Esophagus (tissue), 2 donors: Measurements from ENCODE around the gene SBSN. TPM values are rescaled to one million over a fixed set of nuclear protein-coding genes. Genes with fewer than 3 reads are reported as not detected.

Source experiments
- H3K27ac ChIP-seq, 2 donors: one replicate each; pipeline ENCODE4 v1.5.1; 2013; ENCODE audit warnings: low read depth in 2 of 2, mild to moderate bottlenecking in 2 of 2, inconsistent platforms in 1 of 2, low read length in 1 of 2, moderate library complexity in 1 of 2
- H3K27me3 ChIP-seq, 2 donors: one replicate each; pipeline ENCODE4 v1.6.1; 2013; ENCODE audit warnings: low read length in 2 of 2, control low read depth in 1 of 2, mild to moderate bottlenecking in 1 of 2; ENCODE audit not compliant: insufficient read depth in 2 of 2, control insufficient read depth in 1 of 2
- H3K36me3 ChIP-seq, 2 donors: one replicate each; pipeline ENCODE4 v1.6.1; 2013; ENCODE audit warnings: low read length in 1 of 2; ENCODE audit not compliant: control insufficient read depth in 2 of 2, insufficient read depth in 2 of 2
- H3K4me1 ChIP-seq, 2 donors: one replicate each; pipeline ENCODE4 v1.6.1; 2013; ENCODE audit warnings: low read length in 1 of 2; ENCODE audit not compliant: control insufficient read depth in 2 of 2, insufficient read depth in 2 of 2
- H3K4me3 ChIP-seq, 2 donors: one replicate each; pipeline ENCODE4 v1.5.1; 2013; ENCODE audit warnings: low read length in 2 of 2, mild to moderate bottlenecking in 2 of 2, low read depth in 1 of 2, moderate library complexity in 1 of 2
- H3K9me3 ChIP-seq, 2 donors: one replicate each; pipeline ENCODE4 v1.6.1; 2013; ENCODE audit warnings: mild to moderate bottlenecking in 2 of 2, low read depth in 1 of 2, low read length in 1 of 2, moderate library complexity in 1 of 2; ENCODE audit not compliant: control insufficient read depth in 2 of 2, insufficient read depth in 1 of 2
- WGBS, 2 donors: extraction: QIAGEN DNeasy Blood & Tissue Kit; methylation state at CpG; one replicate each; pipeline ENCODE4 v1.1.7; 2013; 5-methylcytosine and 5-hydroxymethylcytosine counted together
- polyA plus RNA-seq, 2 donors: library from polyadenylated mRNA; stranded (reverse); fragments of 200-250 nt; gene quantifications; one replicate each; pipeline ENCODE4 v1.2.3, GENCODE V29; 2013
- donor health status: healthy with polysubstance abuse.
- donor health status: Bipolar disorder and iron deficiency.

SBSN gene
- polyA plus RNA-seq, 2 donors, result 453 to 1,191 TPM

GRCh38 chr19:35545855-35546381 is 17.8 kb upstream of the SBSN start:
- 1 to 2% methylated on average over 27 of the region's 27 CpGs for WGBS, 2 donors
- Histone ChIP-seq H3K27ac (peak overlapping the region; percentile 71 to 85), H3K27me3 (no peaks in the 10 kb centered on the region), H3K4me3 (peak overlapping the region; percentile 68 to 77), H3K36me3 (peaks cover 0 to 15% of the 10 kb centered on the region in 2 donors), H3K9me3 (no peaks in the 10 kb centered on the region), H3K4me1 (peaks cover 6 to 13% of the 10 kb centered on the region in 2 donors)

GRCh38 chr19:35545001-35545854 is 17.1 kb upstream of the SBSN start, which contains the start of gene TMEM147:
Gene TMEM147, plus strand, starts transcription at chr19:35545626. Its CDS starts 114 bp downstream, at chr19:35545740.
- Histone ChIP-seq H3K4me1 (peaks cover 6 to 13% of the 10 kb centered on the region in 2 donors), H3K4me3 (peak within 1 kb of the TSS; percentile 68 to 77), H3K27ac (peak within 1 kb of the TSS; percentile 71 to 85), H3K9me3 (no peaks in the 10 kb centered on the region), H3K27me3 (no peaks in the 10 kb centered on the region), H3K36me3 (peaks cover 0 to 13% of the 10 kb centered on the region in 2 donors)
- 0 to 1% methylated on average over 80 to 85 of the region's 85 CpGs for WGBS, 2 donors

DNA sequence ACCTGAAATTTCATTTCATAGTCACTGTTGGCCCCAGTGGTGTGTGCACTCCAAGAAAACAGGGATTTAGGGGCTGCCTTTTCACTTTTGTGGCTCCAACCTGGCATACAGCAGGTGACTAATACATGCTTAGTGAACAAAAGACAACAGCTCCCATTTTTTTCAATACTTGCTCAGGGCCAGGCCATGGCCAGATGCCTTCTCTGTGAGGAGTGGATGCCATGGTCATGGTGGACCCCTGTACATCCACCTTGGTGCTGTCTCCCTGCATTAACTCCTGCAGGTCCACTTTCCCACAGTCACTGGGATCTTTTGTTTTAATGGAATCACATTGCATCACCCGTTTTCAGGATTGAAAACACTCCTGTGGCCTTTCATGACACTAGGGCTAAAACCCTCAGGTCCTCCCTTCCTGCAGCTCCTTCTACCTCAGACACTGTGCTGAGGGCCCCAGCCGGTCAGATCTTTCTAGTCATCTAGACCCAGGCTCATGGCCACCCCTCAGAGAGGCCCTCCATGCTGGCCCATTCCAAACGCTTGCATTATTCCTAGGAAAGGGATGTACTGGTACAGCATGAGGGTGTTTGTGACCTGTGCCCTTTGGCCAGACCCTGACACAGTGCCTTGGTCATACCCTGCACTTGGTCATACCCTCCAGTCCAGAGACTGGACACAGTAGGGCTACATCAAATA is 16.1 kb upstream of the SBSN start:
- WGBS, 2 donors, result 78 to 84% methylated on average over 3 of the region's 3 CpGs
- Histone ChIP-seq H3K36me3 (peaks cover 0 to 13% of the 10 kb centered on the region in 2 donors), H3K4me1 (peaks cover 6 to 13% of the 10 kb centered on the region in 2 donors), H3K9me3 (no peaks in the 10 kb centered on the region), H3K27me3 (no peaks in the 10 kb centered on the region), H3K4me3 (peak overlapping the region; percentile 68 to 77), H3K27ac (peak overlapping the region in 1 of 2 donors; percentile 85)

DNA sequence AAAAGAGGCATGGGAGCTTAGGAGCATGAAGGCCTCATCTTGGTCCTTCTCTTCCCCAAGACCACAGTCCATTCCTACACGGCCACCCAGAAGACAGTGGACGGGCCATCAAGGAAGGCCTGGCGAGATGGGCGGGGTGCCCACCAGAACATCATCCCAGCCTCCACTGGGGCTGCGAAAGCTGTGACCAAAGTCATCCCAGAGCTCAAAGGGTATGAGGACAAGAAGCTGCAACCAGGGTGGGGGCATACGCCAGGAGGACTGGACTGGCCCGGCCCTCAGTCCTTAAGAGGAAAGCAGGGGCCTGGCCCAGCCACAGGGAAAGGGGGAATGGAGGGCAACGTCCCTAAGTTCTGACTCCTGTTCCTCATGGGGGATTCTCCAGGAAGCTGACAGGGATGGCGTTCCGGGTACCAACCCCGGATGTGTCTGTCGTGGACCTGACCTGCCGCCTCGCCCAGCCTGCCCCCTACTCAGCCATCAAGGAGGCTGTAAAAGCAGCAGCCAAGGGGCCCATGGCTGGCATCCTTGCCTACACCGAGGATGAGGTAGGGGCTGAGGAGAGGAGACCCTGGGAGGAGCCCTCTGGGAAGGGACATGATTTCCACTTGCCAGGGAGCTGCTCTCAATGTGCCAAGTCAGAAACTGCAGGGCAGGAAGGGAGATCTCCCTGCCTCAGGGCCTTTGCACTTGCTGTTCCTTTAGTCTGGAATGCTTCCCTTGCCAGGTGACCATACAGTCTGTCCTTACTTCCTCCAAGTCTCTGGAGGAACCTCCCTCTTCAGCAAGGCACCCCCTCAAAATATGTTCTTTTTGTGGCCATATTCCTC is 15.4 kb upstream of the SBSN start:
- WGBS, 2 donors, result 93 to 96% methylated on average over 15 of the region's 15 CpGs
- H3K27me3 ChIP-seq, result no peaks in the 10 kb centered on the region
- no peak overlapping the region for H3K4me3 ChIP-seq
- H3K9me3 ChIP-seq, result no peaks in the 10 kb centered on the region
- H3K4me1 ChIP-seq, result peaks cover 6 to 13% of the 10 kb centered on the region in 2 donors
- H3K27ac ChIP-seq, result no peak overlapping the region
- H3K36me3 ChIP-seq, result peaks cover 0 to 13% of the 10 kb centered on the region in 2 donors

- no peak overlapping the region for H3K27ac ChIP-seq
Observed at GRCh38 chr19:35542209-35542608, 14.1 kb upstream of the SBSN start.

GRCh38 chr19:35540356-35540927 is 12.3 kb upstream of the SBSN start:
- Histone ChIP-seq H3K4me1 (peaks cover 0 to 5% of the 10 kb centered on the region in 2 donors), H3K9me3 (no peaks in the 10 kb centered on the region), H3K4me3 (no peak overlapping the region), H3K27ac (no peak overlapping the region), H3K27me3 (no peaks in the 10 kb centered on the region), H3K36me3 (peaks cover 0 to 7% of the 10 kb centered on the region in 2 donors)
- WGBS, 2 donors, result 78 to 80% methylated on average over 7 of the region's 7 CpGs

More at GRCh38 chr19:35542209-35542608, 14.1 kb upstream of the SBSN start:
- peaks cover 6 to 13% of the 10 kb centered on the region in 2 donors for H3K4me1 ChIP-seq
- no peaks in the 10 kb centered on the region for H3K9me3 ChIP-seq
- H3K36me3 ChIP-seq, result peaks cover 0 to 11% of the 10 kb centered on the region in 2 donors
- WGBS, 2 donors, result 93 to 94% methylated on average over 11 of the region's 11 CpGs
- no peak overlapping the region for H3K4me3 ChIP-seq
- no peaks in the 10 kb centered on the region for H3K27me3 ChIP-seq

GRCh38 chr19:35539850-35540249 is 11.7 kb upstream of the SBSN start:
- H3K27ac ChIP-seq, result no peak overlapping the region
- H3K4me1 ChIP-seq, result peaks cover 0 to 5% of the 10 kb centered on the region in 2 donors
- no peaks in the 10 kb centered on the region for H3K9me3 ChIP-seq
- 88 to 93% methylated on average over 12 of the region's 12 CpGs for WGBS, 2 donors
- peaks cover 0 to 7% of the 10 kb centered on the region in 2 donors for H3K36me3 ChIP-seq
- no peaks in the 10 kb centered on the region for H3K27me3 ChIP-seq
- H3K4me3 ChIP-seq, result no peak overlapping the region

GRCh38 chr19:35539314-35539713 is 11.2 kb upstream of the SBSN start:
- no peak overlapping the region for H3K27ac ChIP-seq
- peaks cover 0 to 7% of the 10 kb centered on the region in 2 donors for H3K36me3 ChIP-seq
- no peaks in the 10 kb centered on the region for H3K9me3 ChIP-seq
- WGBS, 2 donors, result 68 to 69% methylated on average over 6 of the region's 6 CpGs
- peaks cover 0 to under 1% of the 10 kb centered on the region in 2 donors for H3K4me1 ChIP-seq
- H3K4me3 ChIP-seq, result no peak overlapping the region
- no peaks in the 10 kb centered on the region for H3K27me3 ChIP-seq
